ENCODE data around the gene CAD. TPM values are rescaled to one million over a fixed set of nuclear protein-coding genes. Genes with fewer than 3 reads are reported as not detected.
A peak's percentile ranks its signal among the peaks of the same experiment; 100 is the strongest.

The CAD gene
- total and polyA plus RNA-seq, 8 donors: 4.4 to 130 (median 15.9) TPM

DNA sequence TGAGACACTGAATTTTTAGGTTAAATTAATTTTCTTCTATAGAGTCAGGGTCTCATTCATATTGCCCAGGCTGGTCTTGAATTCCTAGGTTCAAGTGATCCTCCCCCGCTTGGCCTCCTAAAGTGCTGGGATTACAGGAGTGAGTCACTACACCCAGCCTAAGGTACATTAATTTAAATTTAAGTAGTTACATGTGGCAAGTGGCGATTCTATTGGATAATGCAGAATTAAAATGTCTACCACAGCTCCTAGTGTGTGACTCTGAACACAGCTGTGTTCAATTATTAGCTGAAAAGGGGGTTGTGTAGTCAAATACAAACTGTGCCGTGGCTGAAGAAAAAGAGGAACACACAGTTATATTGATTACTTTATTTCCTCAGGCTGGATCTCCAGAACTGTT is 2.2 kb upstream of the CAD start:
- H3K27me3 ChIP-seq: no peaks in the 10 kb centered on the region
- TF ChIP-seq EP300 (IDR thresholded peaks at IDR 0.05): no peak
- TF ChIP-seq POLR2A (IDR thresholded peaks at IDR 0.05): no peak
- TF ChIP-seq CTCF (IDR thresholded peaks at IDR 0.05): no peak
- TF ChIP-seq POLR2AphosphoS5 (IDR thresholded peaks at IDR 0.05): no peak
- no peak overlapping the region for H3K27ac ChIP-seq
- peaks cover 0 to 20% (median 10%) of the 10 kb centered on the region in 4 donors for H3K36me3 ChIP-seq
- 92 to 99% (median 95%) methylated on average over 3 of the region's 3 CpGs for WGBS, 5 donors
- no peaks in the 10 kb centered on the region for H3K9me3 ChIP-seq
- no peak overlapping the region for H3K4me3 ChIP-seq
- no peak for DNase-seq
- intact Hi-C loops (cut with DNase I; ENCODE audit: low total_unique reads): no loop called here
- H3K4me1 ChIP-seq: peaks cover 10 to 55% (median 37%) of the 10 kb centered on the region in 4 donors

GRCh38 chr2:27216416-27217137 is 592 bp upstream of the CAD start:
- H3K27me3 ChIP-seq: no peaks in the 10 kb centered on the region
- 78 to 83% (median 80%) methylated on average over 13 of the region's 13 CpGs for WGBS, 5 donors
- TF ChIP-seq EP300 (IDR thresholded peaks at IDR 0.05) (no peak), POLR2A (IDR thresholded peaks at IDR 0.05) (no peak), CTCF (IDR thresholded peaks at IDR 0.05) (no peak), POLR2AphosphoS5 (IDR thresholded peaks at IDR 0.05) (no peak)
- H3K9me3 ChIP-seq: no peaks in the 10 kb centered on the region
- peaks cover 10 to 39% (median 29%) of the 10 kb centered on the region in 4 donors for H3K4me1 ChIP-seq
- peak overlapping the region; percentile 51 to 87 (median 66) for H3K4me3 ChIP-seq
- intact Hi-C loops (cut with DNase I; ENCODE audit: low total_unique reads): no loop called here
- DNase-seq: no peak
- peaks cover 0 to 32% (median 23%) of the 10 kb centered on the region in 4 donors for H3K36me3 ChIP-seq
- peak overlapping the region in 4 of 5 donors; percentile 46 to 84 (median 72) for H3K27ac ChIP-seq

DNA sequence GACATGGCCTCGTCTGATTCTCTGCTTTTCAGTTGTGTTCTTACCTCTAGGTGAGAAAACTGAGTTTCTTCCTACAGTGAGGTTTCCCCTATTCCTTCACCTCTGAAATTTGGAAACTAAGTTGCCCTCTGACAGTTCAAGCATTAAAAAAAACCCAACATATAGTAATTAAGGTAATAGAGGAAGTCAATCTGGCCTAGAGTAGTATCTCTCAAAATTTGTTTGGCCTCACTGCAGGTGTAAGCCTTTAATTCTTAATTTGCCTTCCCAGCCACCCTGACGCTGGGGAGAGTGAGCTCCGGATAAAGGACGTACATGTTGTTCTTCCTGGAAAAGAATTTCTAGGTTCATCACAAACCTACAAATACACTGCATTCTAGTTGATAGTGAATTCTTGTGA is 1.4 kb downstream of the CAD start:
- no peaks in the 10 kb centered on the region for H3K27me3 ChIP-seq
- H3K4me3 ChIP-seq: no peak overlapping the region
- WGBS, 5 donors: 78 to 87% (median 81%) methylated on average over 4 of the region's 4 CpGs
- peaks cover 1 to 30% (median 18%) of the 10 kb centered on the region in 4 donors for H3K4me1 ChIP-seq
- peaks cover 16 to 53% (median 43%) of the 10 kb centered on the region in 4 donors for H3K36me3 ChIP-seq
- no peak for TF ChIP-seq CTCF (IDR thresholded peaks at IDR 0.05)
- no peak for TF ChIP-seq POLR2A (IDR thresholded peaks at IDR 0.05)
- no peak for TF ChIP-seq EP300 (IDR thresholded peaks at IDR 0.05)
- no peak for TF ChIP-seq POLR2AphosphoS5 (IDR thresholded peaks at IDR 0.05)
- intact Hi-C loops (cut with DNase I; ENCODE audit: low total_unique reads): no loop called here
- DNase-seq: no peak
- no peaks in the 10 kb centered on the region for H3K9me3 ChIP-seq
- H3K27ac ChIP-seq: no peak overlapping the region

- H3K27ac ChIP-seq: no peak overlapping the region
- no peaks in the 10 kb centered on the region for H3K27me3 ChIP-seq
- intact Hi-C loops (cut with DNase I; ENCODE audit: low total_unique reads): no loop called here
- peaks cover 0 to 25% (median 16%) of the 10 kb centered on the region in 4 donors for H3K4me1 ChIP-seq
- peaks cover 17 to 57% (median 47%) of the 10 kb centered on the region in 4 donors for H3K36me3 ChIP-seq
- no peaks in the 10 kb centered on the region for H3K9me3 ChIP-seq
- no peak overlapping the region for H3K4me3 ChIP-seq
- TF ChIP-seq EP300 (IDR thresholded peaks at IDR 0.05) (no peak), POLR2AphosphoS5 (IDR thresholded peaks at IDR 0.05) (no peak), CTCF (IDR thresholded peaks at IDR 0.05) (no peak), POLR2A (IDR thresholded peaks at IDR 0.05) (no peak)
- DNase-seq: no peak
- 75 to 83% (median 82%) methylated on average over 2 of the region's 2 CpGs for WGBS, 5 donors
Observed at GRCh38 chr2:27219091-27219490, 1.9 kb downstream of the CAD start.

All from stomach (tissue), 9 donors.